Measurements from ENCODE around the gene NAT14.

- TF ChIP-seq SIN3A (IDR thresholded peaks at IDR 0.05; ENCODE audit: borderline replicate concordance, insufficient read depth, low read length) = no peak
- no peak for TF ChIP-seq REST (IDR thresholded peaks at IDR 0.05; ENCODE audit: insufficient read depth in 1 of 2, low read depth in 2 of 2, low read length in 2 of 2)
- no peak for TF ChIP-seq TAF1 (IDR thresholded peaks at IDR 0.05; ENCODE audit: borderline replicate concordance, insufficient read depth, low read length)
- no peak for TF ChIP-seq POLR2AphosphoS5 (IDR thresholded peaks at IDR 0.05; ENCODE audit: low read depth, low read length)
- TF ChIP-seq FOXP2 (optimal IDR thresholded peaks at IDR 0.05; ENCODE audit: borderline replicate concordance, extremely low read depth, extremely low read length, insufficient read depth) = no peak
Measured at GRCh38 chr19:55451965-55452748, 32.8 kb upstream of the NAT14 start.
